ENCODE results near the gene RGS7.

DNA sequence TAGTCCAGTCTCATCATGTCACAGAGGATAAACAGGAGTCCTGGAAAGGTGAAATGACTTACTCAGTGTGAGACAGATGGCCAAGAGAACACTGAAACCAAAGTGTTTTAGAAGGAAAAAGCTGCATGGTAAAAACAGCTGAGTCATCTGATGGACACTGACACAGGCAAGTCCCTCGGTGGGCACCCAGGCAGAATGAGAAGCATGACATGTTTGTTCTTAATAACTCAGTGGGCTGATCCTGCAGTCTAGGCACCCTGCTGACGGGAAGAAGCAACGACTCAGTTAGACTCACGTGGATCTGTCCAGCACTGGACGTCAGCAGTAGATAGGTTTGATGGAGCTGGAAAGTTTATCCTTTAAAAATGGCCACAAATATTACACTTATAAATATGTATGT, 116.9 kb downstream of the RGS7 start:
- TF ChIP-seq, protein P1, sequence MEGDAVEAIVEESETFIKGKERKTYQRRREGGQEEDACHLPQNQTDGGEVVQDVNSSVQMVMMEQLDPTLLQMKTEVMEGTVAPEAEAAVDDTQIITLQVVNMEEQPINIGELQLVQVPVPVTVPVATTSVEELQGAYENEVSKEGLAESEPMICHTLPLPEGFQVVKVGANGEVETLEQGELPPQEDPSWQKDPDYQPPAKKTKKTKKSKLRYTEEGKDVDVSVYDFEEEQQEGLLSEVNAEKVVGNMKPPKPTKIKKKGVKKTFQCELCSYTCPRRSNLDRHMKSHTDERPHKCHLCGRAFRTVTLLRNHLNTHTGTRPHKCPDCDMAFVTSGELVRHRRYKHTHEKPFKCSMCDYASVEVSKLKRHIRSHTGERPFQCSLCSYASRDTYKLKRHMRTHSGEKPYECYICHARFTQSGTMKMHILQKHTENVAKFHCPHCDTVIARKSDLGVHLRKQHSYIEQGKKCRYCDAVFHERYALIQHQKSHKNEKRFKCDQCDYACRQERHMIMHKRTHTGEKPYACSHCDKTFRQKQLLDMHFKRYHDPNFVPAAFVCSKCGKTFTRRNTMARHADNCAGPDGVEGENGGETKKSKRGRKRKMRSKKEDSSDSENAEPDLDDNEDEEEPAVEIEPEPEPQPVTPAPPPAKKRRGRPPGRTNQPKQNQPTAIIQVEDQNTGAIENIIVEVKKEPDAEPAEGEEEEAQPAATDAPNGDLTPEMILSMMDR (IDR thresholded peaks at IDR 0.05), result no peak
- no peak for TF ChIP-seq POLR2A (IDR thresholded peaks at IDR 0.05)

All from body of pancreas (tissue), 4 donors.